H1 (cell line): ENCODE data around the gene HERC3.

Source experiments
- ATF2 ChIP-seq: IDR thresholded peaks from 2 replicates; pipeline ENCODE4 v1.6.1; 2012; ENCODE audit warnings: low read length, inconsistent platforms
- BRCA1 ChIP-seq: IDR thresholded peaks from 2 replicates; pipeline ENCODE4 v1.6.1; 2012; ENCODE audit warnings: low read depth, low read length, improper control_type of control experiment
- CHD2 ChIP-seq: IDR thresholded peaks from 2 replicates; pipeline ENCODE4 v1.6.1; 2012; ENCODE audit warnings: low read length, improper control_type of control experiment
- EP300 ChIP-seq, 2 experiments: IDR thresholded peaks; 1 replicate in 1 of 2; 2 replicates in 1 of 2; pipeline ENCODE4 v1.6.1; 2011 to 2012; ENCODE audit warnings: low read depth in 2 of 2, low read length in 2 of 2, mild to moderate bottlenecking in 2 of 2, borderline replicate concordance in 1 of 2, inconsistent platforms in 1 of 2, moderate library complexity in 1 of 2
- EZH2 ChIP-seq: fragments of 200-600 bp; sonication (generic); IDR thresholded peaks from 2 replicates; pipeline ENCODE4 v1.7.1; 2012; ENCODE audit warnings: low read depth, mild to moderate bottlenecking, moderate library complexity, low read length, inconsistent platforms; ENCODE audit not compliant: severe bottlenecking
- JUN ChIP-seq: IDR thresholded peaks from 2 replicates; pipeline ENCODE4 v1.6.1; 2011; ENCODE audit warnings: low read depth, mild to moderate bottlenecking, improper control_type of control experiment, low read length
- POLR2A ChIP-seq, 2 experiments: IDR thresholded peaks; 1 replicate in 1 of 2; 2 replicates in 1 of 2; pipeline ENCODE4 v1.6.1; 2011; ENCODE audit warnings: low read depth in 2 of 2, low read length in 2 of 2, mild to moderate bottlenecking in 2 of 2; ENCODE audit errors: control extremely low read depth in 1 of 2
- POLR2AphosphoS5 ChIP-seq: IDR thresholded peaks from 2 replicates; pipeline ENCODE4 v1.6.1; 2011; ENCODE audit warnings: low read depth, low read length
- SAP30 ChIP-seq: fragments of 300-600 bp; sonication (generic); IDR thresholded peaks from 2 replicates; pipeline ENCODE4 v1.7.1; 2012; ENCODE audit warnings: low read length, moderate library complexity, mild to moderate bottlenecking, inconsistent platforms; ENCODE audit not compliant: insufficient read depth, insufficient replicate concordance
- SIX5 ChIP-seq: IDR thresholded peaks from 2 replicates; pipeline ENCODE4 v1.6.1; 2011; ENCODE audit warnings: mild to moderate bottlenecking, low read depth, low read length
- TAF1 ChIP-seq: IDR thresholded peaks from 2 replicates; pipeline ENCODE4 v1.6.1; 2011; ENCODE audit warnings: mild to moderate bottlenecking, low read depth, low read length
- TCF12 ChIP-seq: IDR thresholded peaks from 2 replicates; pipeline ENCODE4 v1.6.1; 2011; ENCODE audit warnings: low read depth, mild to moderate bottlenecking, low read length
- YY1 ChIP-seq: IDR thresholded peaks from 2 replicates; pipeline ENCODE4 v1.6.1; 2011; ENCODE audit warnings: low read depth, mild to moderate bottlenecking, low read length
- TF ChIP-seq, protein P1 (sequence below), 3 experiments: IDR thresholded peaks; 1 replicate in 2 of 3; 2 replicates in 1 of 3; pipeline versions ENCODE4 v1.5.1 to v1.6.1; 2011; ENCODE audit warnings: low read length in 3 of 3, mild to moderate bottlenecking in 3 of 3, inconsistent platforms in 2 of 3, low read depth in 1 of 3, moderate library complexity in 1 of 3; ENCODE audit not compliant: insufficient read depth in 1 of 3; ENCODE audit errors: control extremely low read depth in 1 of 3

GRCh38 chr4:88599298-88599697, 7.0 kb downstream of the HERC3 start:
- TF ChIP-seq POLR2A (IDR thresholded peaks at IDR 0.05; ENCODE audit: control extremely low read depth in 1 of 2, low read depth in 2 of 2, low read length in 2 of 2) (no peak), TCF12 (no peak), SIX5 (no peak), TAF1 (no peak), SAP30 (no peak), BRCA1 (no peak), POLR2AphosphoS5 (no peak), ATF2 (no peak), JUN (no peak), YY1 (no peak), EP300 (IDR thresholded peaks at IDR 0.05; ENCODE audit: borderline replicate concordance in 1 of 2, low read depth in 2 of 2, low read length in 2 of 2) (no peak), CHD2 (no peak), EZH2 (no peak)
- TF ChIP-seq, protein P1, sequence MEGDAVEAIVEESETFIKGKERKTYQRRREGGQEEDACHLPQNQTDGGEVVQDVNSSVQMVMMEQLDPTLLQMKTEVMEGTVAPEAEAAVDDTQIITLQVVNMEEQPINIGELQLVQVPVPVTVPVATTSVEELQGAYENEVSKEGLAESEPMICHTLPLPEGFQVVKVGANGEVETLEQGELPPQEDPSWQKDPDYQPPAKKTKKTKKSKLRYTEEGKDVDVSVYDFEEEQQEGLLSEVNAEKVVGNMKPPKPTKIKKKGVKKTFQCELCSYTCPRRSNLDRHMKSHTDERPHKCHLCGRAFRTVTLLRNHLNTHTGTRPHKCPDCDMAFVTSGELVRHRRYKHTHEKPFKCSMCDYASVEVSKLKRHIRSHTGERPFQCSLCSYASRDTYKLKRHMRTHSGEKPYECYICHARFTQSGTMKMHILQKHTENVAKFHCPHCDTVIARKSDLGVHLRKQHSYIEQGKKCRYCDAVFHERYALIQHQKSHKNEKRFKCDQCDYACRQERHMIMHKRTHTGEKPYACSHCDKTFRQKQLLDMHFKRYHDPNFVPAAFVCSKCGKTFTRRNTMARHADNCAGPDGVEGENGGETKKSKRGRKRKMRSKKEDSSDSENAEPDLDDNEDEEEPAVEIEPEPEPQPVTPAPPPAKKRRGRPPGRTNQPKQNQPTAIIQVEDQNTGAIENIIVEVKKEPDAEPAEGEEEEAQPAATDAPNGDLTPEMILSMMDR (IDR thresholded peaks at IDR 0.05; ENCODE audit: control extremely low read depth in 1 of 3, insufficient read depth in 1 of 3, low read depth in 1 of 3, low read length in 3 of 3): no peak
